Measurements from ENCODE around the gene GOLGA2. TPM values are rescaled to one million over a fixed set of nuclear protein-coding genes. Genes with fewer than 3 reads are reported as not detected.

GOLGA2 gene
- total RNA-seq, 1 experiment from 2014 or later: 51.0 TPM

- Histone ChIP-seq H4K8ac (replicated peaks; ENCODE audit: insufficient read length, low read depth, low read length) (no peak overlapping the region), H2BK5ac (ENCODE audit: insufficient read length, low read length) (no peak overlapping the region), H3K56ac (ENCODE audit: insufficient read length, low read depth, low read length) (no peak overlapping the region), H2AK5ac (ENCODE audit: insufficient read length, low read length) (no peak overlapping the region), H2BK12ac (ENCODE audit: insufficient read length, low read depth, low read length) (no peak overlapping the region), H4K20me1 (ENCODE audit: control insufficient read depth, insufficient read depth, insufficient read length) (no peaks in the 10 kb centered on the region), H3K27ac (ENCODE audit: insufficient read length, low read depth, low read length) (no peak overlapping the region), H3K79me1 (ENCODE audit: insufficient read depth, low read depth, low read length, poor library complexity, severe bottlenecking) (no peaks in the 10 kb centered on the region), H3K9me3 (ENCODE audit: control insufficient read depth, low read depth, low read length) (no peaks in the 10 kb centered on the region), H3K4ac (ENCODE audit: low read depth, low read length) (no peak overlapping the region), H3K4me2 (ENCODE audit: insufficient read depth, insufficient read length, low read length) (no peak overlapping the region), H3K27me3 (ENCODE audit: insufficient read depth, low read length) (no peaks in the 10 kb centered on the region), H3K23ac (ENCODE audit: insufficient read length, low read depth, low read length) (no peak overlapping the region), H4K5ac (ENCODE audit: insufficient read length, low read depth, low read length) (no peak overlapping the region), H2BK120ac (ENCODE audit: low read depth, low read length, poor library complexity, severe bottlenecking) (no peak overlapping the region), H3K23me2 (ENCODE audit: insufficient read length, low read depth, low read length, poor library complexity, severe bottlenecking) (peaks cover 8% of the 10 kb centered on the region), H4K91ac (ENCODE audit: insufficient read length, low read depth, low read length) (no peak overlapping the region), H3K14ac (ENCODE audit: insufficient read depth, low read length) (no peak overlapping the region), H3K18ac (ENCODE audit: insufficient read length, low read depth, low read length) (no peak overlapping the region), H3K4me1 (ENCODE audit: insufficient read depth, low read length) (peaks cover 4% of the 10 kb centered on the region; the same call in 1 of the 2 replicates), H3K9ac (ENCODE audit: extremely low read depth, insufficient read length, low read length) (no peak overlapping the region), H3K79me2 (ENCODE audit: insufficient read depth, low read length) (no peaks in the 10 kb centered on the region), H2BK20ac (ENCODE audit: low read depth, low read length, poor library complexity, severe bottlenecking) (no peak overlapping the region), H2AFZ (ENCODE audit: low read length) (no peak overlapping the region), H3T11ph (ENCODE audit: low read length) (no peak overlapping the region), H2BK15ac (ENCODE audit: low read depth, low read length) (no peak overlapping the region)
- Mint-ChIP-seq H3K9me3 (no peaks in the 10 kb centered on the region), H3K4me1 (peaks cover 9 to 11% of the 10 kb centered on the region in 2 experiments), H3K27me3 (ENCODE audit: low read depth) (no peaks in the 10 kb centered on the region; the same call in 1 of the 2 replicates), H3K4me3 (no peak overlapping the region), H3K27ac (peak overlapping the region; percentile 8 to 81 (median 75); a peak in 5 of 7 replicates), H3K36me3 (ENCODE audit: insufficient read depth in 1 of 3, low read depth in 3 of 3) (peaks cover 3 to 7% (median 5%) of the 10 kb centered on the region in 3 experiments; a peak in 4 of 7 replicates)
- no peak for DNase-seq
- no CpG with 5 or more reads among the region's 7 CpGs for WGBS (ENCODE audit: extremely low coverage, insufficient read length, low lambda C conversion rate)
- no peak for TF ChIP-seq CTCF (conservative IDR thresholded peaks at IDR 0.05)
These were observed 67.4 kb downstream of the GOLGA2 start for GRCh38 chr9:128208386-128208785.
